Left kidney (tissue), 2 donors: Measurements from ENCODE around the gene ZGLP1. TPM values are rescaled to one million over a fixed set of nuclear protein-coding genes. Genes with fewer than 3 reads are reported as not detected.

Source experiments
- DNase-seq: peaks from one replicate; pipeline ENCODE4 v3.0.0-alpha.2; 2013
- polyA plus RNA-seq: library from polyadenylated mRNA; unstranded; fragments of 120-200 nt; gene quantifications from one replicate; pipeline ENCODE4 v1.2.1, GENCODE V29; 2013; ENCODE audit not compliant: insufficient read length

Gene ZGLP1
- polyA plus RNA-seq, 1 donor: 7.1 TPM

GRCh38 chr19:10279737-10280442, 29.7 kb downstream of the ZGLP1 start:
- DNase-seq: no peak

- no peak for DNase-seq
These were observed 30.7 kb downstream of the ZGLP1 start for GRCh38 chr19:10278935-10279334.

- no peak for DNase-seq
These were observed 31.6 kb downstream of the ZGLP1 start for GRCh38 chr19:10277795-10278589.

GRCh38 chr19:10274589-10274988, 35.0 kb downstream of the ZGLP1 start:
- no peak for DNase-seq

- DNase-seq: no peak
These were observed 38.0 kb downstream of the ZGLP1 start for GRCh38 chr19:10271543-10272086.

- DNase-seq: no peak
These were observed 38.8 kb downstream of the ZGLP1 start, which contains the start of gene ICAM1 for GRCh38 chr19:10270616-10271394. TSS of gene ICAM1 (plus strand) at chr19:10271120. CDS start at chr19:10271160, 40 bp downstream.

- DNase-seq: no peak
These were observed 39.4 kb downstream of the ZGLP1 start for GRCh38 chr19:10270180-10270615.

GRCh38 chr19:10269333-10270179, 40.1 kb downstream of the ZGLP1 start:
- DNase-seq: no peak

- no peak for DNase-seq
These were observed 41.5 kb downstream of the ZGLP1 start for GRCh38 chr19:10268071-10268470.

- DNase-seq: no peak
These were observed 42.9 kb downstream of the ZGLP1 start for GRCh38 chr19:10266706-10267105.

GRCh38 chr19:10262771-10263170, 46.8 kb downstream of the ZGLP1 start:
- no peak for DNase-seq

- no peak for DNase-seq
These were observed 49.5 kb downstream of the ZGLP1 start for GRCh38 chr19:10260141-10260584.

GRCh38 chr19:10259162-10259905, 50.3 kb downstream of the ZGLP1 start:
- DNase-seq: peak; percentile 87

GRCh38 chr19:10258080-10258710, 51.4 kb downstream of the ZGLP1 start:
- DNase-seq: no peak

GRCh38 chr19:10256970-10257615, 52.5 kb downstream of the ZGLP1 start:
- no peak for DNase-seq

GRCh38 chr19:10256551-10256950, 53.1 kb downstream of the ZGLP1 start:
- DNase-seq: no peak

GRCh38 chr19:10255358-10255757, 54.3 kb downstream of the ZGLP1 start:
- DNase-seq: no peak
